SK-N-SH treated with all-trans-retinoic acid at 6 μM for 48 hours (cell line): Measurements from ENCODE around the gene THSD4.

Source experiments
- ARNTL ChIP-seq: fragments of 450-650 bp; formaldehyde crosslinking; IDR thresholded peaks from 2 replicates; pipeline ENCODE4 v1.5.0; 2020; ENCODE audit warnings: low read depth, mild to moderate bottlenecking, moderate library complexity, borderline replicate concordance
- BACH2 ChIP-seq: fragments of 250-450 bp; sonication (Bioruptor Pico); IDR thresholded peaks from 2 replicates; pipeline ENCODE4 v1.9.0; 2021; ENCODE audit warnings: mild to moderate bottlenecking, borderline replicate concordance
- GLIS3 ChIP-seq: fragments of 250-450 bp; sonication (Bioruptor Pico); IDR thresholded peaks from 2 replicates; pipeline ENCODE4 v1.5.0; 2020; ENCODE audit warnings: mild to moderate bottlenecking, moderate library complexity
- OSR1 ChIP-seq: fragments of 250-450 bp; sonication (Bioruptor Pico); IDR thresholded peaks from 2 replicates; pipeline ENCODE4 v1.8.0; 2022; ENCODE audit warnings: moderate library complexity, mild to moderate bottlenecking, inconsistent platforms
- PPARA ChIP-seq: fragments of 250-450 bp; sonication (Bioruptor Pico); IDR thresholded peaks from 2 replicates; pipeline ENCODE4 v1.5.0; 2020; ENCODE audit warnings: mild to moderate bottlenecking, borderline replicate concordance
- TOX ChIP-seq: fragments of 250-450 bp; sonication (Bioruptor Pico); IDR thresholded peaks from 2 replicates; pipeline ENCODE4 v1.8.0; 2021; ENCODE audit warnings: mild to moderate bottlenecking, moderate library complexity, borderline replicate concordance
- ZNF70 ChIP-seq: fragments of 450-650 bp; formaldehyde crosslinking; IDR thresholded peaks from 2 replicates; pipeline ENCODE4 v1.5.0; 2020; ENCODE audit warnings: mild to moderate bottlenecking, moderate library complexity
- TF ChIP-seq, protein P1 (sequence below): fragments of 250-450 bp; sonication (Bioruptor Pico); IDR thresholded peaks from 2 replicates; pipeline ENCODE4 v1.8.0; 2020; ENCODE audit warnings: mild to moderate bottlenecking, moderate library complexity, borderline replicate concordance
- TF ChIP-seq, protein P2 (sequence below): fragments of 250-450 bp; sonication (Bioruptor Pico); IDR thresholded peaks from 2 replicates; pipeline ENCODE4 v1.5.1; 2021; ENCODE audit warnings: mild to moderate bottlenecking, moderate library complexity

DNA sequence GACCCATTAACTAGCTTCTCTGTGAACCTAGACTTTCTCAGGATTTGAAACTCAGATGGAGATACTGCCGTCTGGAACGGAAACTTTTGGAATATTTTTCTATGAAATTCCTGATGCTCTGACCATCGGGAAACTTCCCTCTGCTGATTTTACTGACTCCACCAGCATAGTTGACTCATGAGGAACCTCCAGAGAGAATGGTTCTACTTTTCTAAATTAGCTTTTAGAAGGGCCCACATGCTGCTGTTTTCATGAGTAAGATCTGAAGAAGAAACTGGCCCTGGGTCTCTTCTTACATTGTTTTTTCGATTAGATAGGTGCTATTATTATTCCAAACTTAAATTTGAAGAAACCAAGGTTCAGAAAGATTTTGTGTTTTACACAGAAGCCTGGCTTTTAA, 368.8 kb downstream of the THSD4 start:
- TF ChIP-seq GLIS3 (CRISPR knock-in tag): no peak
- TF ChIP-seq BACH2 (CRISPR knock-in tag): no peak
- TF ChIP-seq PPARA (CRISPR knock-in tag): no peak
- TF ChIP-seq ARNTL (CRISPR knock-in tag): no peak
- TF ChIP-seq, protein P1, sequence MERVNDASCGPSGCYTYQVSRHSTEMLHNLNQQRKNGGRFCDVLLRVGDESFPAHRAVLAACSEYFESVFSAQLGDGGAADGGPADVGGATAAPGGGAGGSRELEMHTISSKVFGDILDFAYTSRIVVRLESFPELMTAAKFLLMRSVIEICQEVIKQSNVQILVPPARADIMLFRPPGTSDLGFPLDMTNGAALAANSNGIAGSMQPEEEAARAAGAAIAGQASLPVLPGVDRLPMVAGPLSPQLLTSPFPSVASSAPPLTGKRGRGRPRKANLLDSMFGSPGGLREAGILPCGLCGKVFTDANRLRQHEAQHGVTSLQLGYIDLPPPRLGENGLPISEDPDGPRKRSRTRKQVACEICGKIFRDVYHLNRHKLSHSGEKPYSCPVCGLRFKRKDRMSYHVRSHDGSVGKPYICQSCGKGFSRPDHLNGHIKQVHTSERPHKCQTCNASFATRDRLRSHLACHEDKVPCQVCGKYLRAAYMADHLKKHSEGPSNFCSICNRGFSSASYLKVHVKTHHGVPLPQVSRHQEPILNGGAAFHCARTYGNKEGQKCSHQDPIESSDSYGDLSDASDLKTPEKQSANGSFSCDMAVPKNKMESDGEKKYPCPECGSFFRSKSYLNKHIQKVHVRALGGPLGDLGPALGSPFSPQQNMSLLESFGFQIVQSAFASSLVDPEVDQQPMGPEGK (CRISPR knock-in tag): no peak
- no peak for TF ChIP-seq ZNF70
- no peak for TF ChIP-seq OSR1 (CRISPR knock-in tag)
- TF ChIP-seq, protein P2, sequence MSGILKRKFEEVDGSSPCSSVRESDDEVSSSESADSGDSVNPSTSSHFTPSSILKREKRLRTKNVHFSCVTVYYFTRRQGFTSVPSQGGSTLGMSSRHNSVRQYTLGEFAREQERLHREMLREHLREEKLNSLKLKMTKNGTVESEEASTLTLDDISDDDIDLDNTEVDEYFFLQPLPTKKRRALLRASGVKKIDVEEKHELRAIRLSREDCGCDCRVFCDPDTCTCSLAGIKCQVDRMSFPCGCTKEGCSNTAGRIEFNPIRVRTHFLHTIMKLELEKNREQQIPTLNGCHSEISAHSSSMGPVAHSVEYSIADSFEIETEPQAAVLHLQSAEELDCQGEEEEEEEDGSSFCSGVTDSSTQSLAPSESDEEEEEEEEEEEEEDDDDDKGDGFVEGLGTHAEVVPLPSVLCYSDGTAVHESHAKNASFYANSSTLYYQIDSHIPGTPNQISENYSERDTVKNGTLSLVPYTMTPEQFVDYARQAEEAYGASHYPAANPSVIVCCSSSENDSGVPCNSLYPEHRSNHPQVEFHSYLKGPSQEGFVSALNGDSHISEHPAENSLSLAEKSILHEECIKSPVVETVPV (CRISPR knock-in tag): no peak
- TF ChIP-seq TOX: no peak
